T-helper 22 cell (primary cell): ENCODE data around the gene AIMP2.
"Not testable (repeated sequence)": the region's sequence is repeated elsewhere in the genome, so short reads cannot be mapped to it uniquely, and the experiment has no call there.

Experiments used
- DNase-seq: peaks from one replicate; pipeline ENCODE4 v3.0.0-alpha.2; 2020; ENCODE audit warnings: low read depth

AIMP2 gene

GRCh38 chr7:6008668-6009611, at the start of gene AIMP2, which contains the start of gene PMS2:
Gene AIMP2 (plus strand): TSS chr7:6009272. CDS start chr7:6009364, 92 bp downstream.
Gene PMS2 (minus strand): TSS chr7:6009049. CDS start chr7:6009019, 30 bp downstream.
- peak; percentile 94 for DNase-seq

- DNase-seq: not testable (repeated sequence)
Measured at GRCh38 chr7:5963205-5963604, 45.9 kb upstream of the AIMP2 start.

- DNase-seq: not testable (repeated sequence)
Measured at GRCh38 chr7:5963810-5964209, 45.3 kb upstream of the AIMP2 start.

GRCh38 chr7:5970347-5970911, 38.6 kb upstream of the AIMP2 start, which contains the start of gene RSPH10B:
Gene RSPH10B (minus strand): TSS chr7:5970689. CDS start chr7:5967116, 3,573 bp downstream.
- DNase-seq: not testable (repeated sequence)

GRCh38 chr7:5973580-5973979, 35.5 kb upstream of the AIMP2 start:
- not testable (repeated sequence) for DNase-seq

- not testable (repeated sequence) for DNase-seq
Measured at GRCh38 chr7:5979680-5980314, 29.3 kb upstream of the AIMP2 start.

- not testable (repeated sequence) for DNase-seq
Measured at GRCh38 chr7:5987061-5987460, 22.0 kb upstream of the AIMP2 start.

- no peak for DNase-seq
Measured at GRCh38 chr7:5997210-5997808, 11.8 kb upstream of the AIMP2 start.

- no peak for DNase-seq
Measured at GRCh38 chr7:6007386-6007785, 1.7 kb upstream of the AIMP2 start.

- DNase-seq: not testable (repeated sequence)
Measured at GRCh38 chr7:6007835-6008590, 1.1 kb upstream of the AIMP2 start.

GRCh38 chr7:6010370-6010769, 1.3 kb downstream of the AIMP2 start:
- not testable (repeated sequence) for DNase-seq

GRCh38 chr7:6011541-6011940, 2.5 kb downstream of the AIMP2 start:
- no peak for DNase-seq

- DNase-seq: no peak
Measured at GRCh38 chr7:6012355-6013104, 3.5 kb downstream of the AIMP2 start.

GRCh38 chr7:6015917-6016652, 7.0 kb downstream of the AIMP2 start:
- DNase-seq: no peak

GRCh38 chr7:6016653-6016966, 7.5 kb downstream of the AIMP2 start:
- no peak for DNase-seq

- no peak for DNase-seq
Measured at GRCh38 chr7:6020371-6021286, 11.6 kb downstream of the AIMP2 start.

GRCh38 chr7:6022707-6023106, 13.6 kb downstream of the AIMP2 start:
- no peak for DNase-seq

- DNase-seq: no peak
Measured at GRCh38 chr7:6023974-6024435, 14.9 kb downstream of the AIMP2 start.
